Calu3 (cell line): ENCODE measurements around the gene VOPP1. TPM values are rescaled to one million over a fixed set of nuclear protein-coding genes. Genes with fewer than 3 reads are reported as not detected.

Experiments
- BruUV-seq: library from RNA; stranded (reverse); fragments of 400-500 nt; replicated peaks from 2 replicates; lab custom pipeline; 2021; lab: Mats Ljungman, UMichigan
- CTCF ChIA-PET: fragments of 300-600 bp; sonication (Branson Sonifier 250); formaldehyde crosslinking; loops from one replicate; lab custom pipeline; 2022; ENCODE audit warnings: antibody characterized with exemption; lab: Charles Lee
- DNase-seq: peaks from one replicate; pipeline ENCODE4 v3.0.0; 2022
- H3K27ac Mint-ChIP-seq: one replicate; pipeline ENCODE4 v1.8.0; 2022; ENCODE audit warnings: mixed read lengths; ENCODE audit not compliant: unreplicated experiment
- H3K27me3 Mint-ChIP-seq: one replicate; pipeline ENCODE4 v1.8.0; 2022; ENCODE audit warnings: mixed read lengths; ENCODE audit not compliant: unreplicated experiment
- H3K36me3 Mint-ChIP-seq: one replicate; pipeline ENCODE4 v1.8.0; 2022; ENCODE audit warnings: mild to moderate bottlenecking, moderate library complexity, mixed read lengths; ENCODE audit not compliant: insufficient read depth, unreplicated experiment
- H3K4me1 Mint-ChIP-seq: one replicate; pipeline ENCODE4 v1.8.0; 2022; ENCODE audit warnings: mild to moderate bottlenecking, low read depth, mixed read lengths; ENCODE audit not compliant: unreplicated experiment
- H3K4me3 Mint-ChIP-seq: one replicate; pipeline ENCODE4 v1.8.0; 2022; ENCODE audit warnings: mild to moderate bottlenecking, low read depth, moderate library complexity, mixed read lengths; ENCODE audit not compliant: unreplicated experiment
- H3K9me3 Mint-ChIP-seq: one replicate; pipeline ENCODE4 v1.8.0; 2022; ENCODE audit warnings: low read depth, mixed read lengths; ENCODE audit not compliant: unreplicated experiment
- intact Hi-C: fragments of 100-400 bp; cut with micrococcal nuclease; formaldehyde crosslinking; loops from one replicate; pipeline ENCODE4 v1.10.0; 2022; ENCODE audit not compliant: unreplicated experiment
- total RNA-seq: library from RNA; stranded (reverse); gene quantifications from 2 replicates; pipeline ENCODE4 v1.2.3, GENCODE V29; 2022
- TF ChIP-seq, protein P1 (sequence below): fragments of 200-600 bp; IDR thresholded peaks from one replicate; pipeline ENCODE4 v1.8.0; 2022; ENCODE audit warnings: antibody characterized with exemption; ENCODE audit not compliant: unreplicated experiment

The VOPP1 gene
- total RNA-seq, 1 experiment from 2014 or later, result 128 TPM

DNA sequence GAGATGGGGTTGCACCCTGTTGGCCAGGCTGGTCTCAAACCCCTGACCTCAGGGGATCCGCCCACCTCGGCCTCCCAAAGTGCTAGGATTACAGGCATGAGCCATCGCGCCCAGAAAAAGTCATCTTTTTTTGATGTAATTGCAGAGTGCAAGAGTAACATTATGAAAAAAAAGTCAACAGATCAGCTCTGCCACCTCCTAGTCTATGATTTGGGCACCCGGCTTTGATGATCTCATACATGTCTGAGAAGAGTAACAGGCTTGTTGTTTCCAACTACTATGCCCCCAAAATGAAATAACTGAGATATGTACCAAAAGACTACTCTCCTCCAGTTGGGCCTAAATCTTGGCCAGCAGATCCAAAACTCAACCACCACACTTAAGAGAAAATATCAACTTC lies 40.8 kb downstream of the VOPP1 start:
- TF ChIP-seq, protein P1, sequence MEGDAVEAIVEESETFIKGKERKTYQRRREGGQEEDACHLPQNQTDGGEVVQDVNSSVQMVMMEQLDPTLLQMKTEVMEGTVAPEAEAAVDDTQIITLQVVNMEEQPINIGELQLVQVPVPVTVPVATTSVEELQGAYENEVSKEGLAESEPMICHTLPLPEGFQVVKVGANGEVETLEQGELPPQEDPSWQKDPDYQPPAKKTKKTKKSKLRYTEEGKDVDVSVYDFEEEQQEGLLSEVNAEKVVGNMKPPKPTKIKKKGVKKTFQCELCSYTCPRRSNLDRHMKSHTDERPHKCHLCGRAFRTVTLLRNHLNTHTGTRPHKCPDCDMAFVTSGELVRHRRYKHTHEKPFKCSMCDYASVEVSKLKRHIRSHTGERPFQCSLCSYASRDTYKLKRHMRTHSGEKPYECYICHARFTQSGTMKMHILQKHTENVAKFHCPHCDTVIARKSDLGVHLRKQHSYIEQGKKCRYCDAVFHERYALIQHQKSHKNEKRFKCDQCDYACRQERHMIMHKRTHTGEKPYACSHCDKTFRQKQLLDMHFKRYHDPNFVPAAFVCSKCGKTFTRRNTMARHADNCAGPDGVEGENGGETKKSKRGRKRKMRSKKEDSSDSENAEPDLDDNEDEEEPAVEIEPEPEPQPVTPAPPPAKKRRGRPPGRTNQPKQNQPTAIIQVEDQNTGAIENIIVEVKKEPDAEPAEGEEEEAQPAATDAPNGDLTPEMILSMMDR, result no peak
- intact Hi-C loops, result no loop called here
- CTCF ChIA-PET, result interaction anchor here (1.8 kb wide), 1 partner anchor 34 kb away, joined by 4 read pairs; no protein-coding TSS in a partner anchor
- no peak for DNase-seq
- Mint-ChIP-seq H3K9me3 (no peaks in the 10 kb centered on the region), H3K27ac (no peak overlapping the region), H3K4me1 (peaks cover 36% of the 10 kb centered on the region), H3K36me3 (no peaks in the 10 kb centered on the region), H3K4me3 (no peak overlapping the region), H3K27me3 (no peaks in the 10 kb centered on the region)
- BruUV-seq, result no TSS peak

DNA sequence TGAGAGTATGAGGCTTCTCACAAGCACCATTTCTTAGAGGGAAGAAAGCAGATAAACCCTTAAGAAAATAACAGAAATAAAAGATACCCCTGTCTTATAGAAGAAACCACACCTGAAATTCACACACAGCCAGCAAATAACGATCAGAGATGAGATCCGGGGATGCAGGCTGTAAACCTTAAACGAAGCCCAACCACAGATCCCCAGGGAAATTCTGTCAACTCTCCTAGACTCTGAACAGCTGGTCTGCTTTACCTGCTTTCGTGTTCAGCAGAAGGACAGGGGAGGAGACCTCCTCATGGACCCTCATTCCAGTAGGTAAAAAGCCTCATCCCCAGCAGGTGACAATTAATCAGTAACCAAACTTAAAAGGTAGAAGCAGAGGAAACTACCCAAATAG lies 45.0 kb downstream of the VOPP1 start:
- H3K27me3 Mint-ChIP-seq, result no peaks in the 10 kb centered on the region
- intact Hi-C loops, result no loop called here
- CTCF ChIA-PET, result no interaction called here
- H3K36me3 Mint-ChIP-seq, result no peaks in the 10 kb centered on the region
- no peaks in the 10 kb centered on the region for H3K9me3 Mint-ChIP-seq
- BruUV-seq, result no TSS peak
- TF ChIP-seq, protein P1, result no peak
- no peak overlapping the region for H3K4me3 Mint-ChIP-seq
- peaks cover under 1% of the 10 kb centered on the region for H3K4me1 Mint-ChIP-seq
- no peak for DNase-seq
- H3K27ac Mint-ChIP-seq, result no peak overlapping the region

DNA sequence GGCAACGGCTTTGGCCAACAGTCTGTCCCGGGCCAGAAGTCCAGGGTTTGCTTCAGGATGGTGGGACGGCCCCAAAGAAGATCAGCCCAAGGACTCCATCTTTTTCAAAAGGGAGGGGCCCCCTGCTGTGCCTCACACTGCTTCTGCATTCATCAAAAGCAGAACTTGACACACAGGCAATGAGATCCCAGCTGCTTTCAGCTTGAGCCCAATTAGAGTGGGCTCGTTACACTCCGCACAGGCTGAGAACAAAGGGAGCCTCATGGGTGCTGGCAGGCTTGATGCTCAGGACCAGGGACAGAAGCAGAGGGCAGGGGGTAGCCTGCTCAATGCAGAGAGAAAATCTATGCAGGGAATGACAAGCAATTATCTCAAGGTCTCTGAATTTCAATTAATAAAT lies 45.5 kb downstream of the VOPP1 start:
- TF ChIP-seq, protein P1, result no peak
- Mint-ChIP-seq H3K4me3 (no peak overlapping the region), H3K36me3 (no peaks in the 10 kb centered on the region), H3K27me3 (no peaks in the 10 kb centered on the region), H3K9me3 (no peaks in the 10 kb centered on the region), H3K4me1 (no peaks in the 10 kb centered on the region), H3K27ac (no peak overlapping the region)
- CTCF ChIA-PET, result no interaction called here
- no peak for DNase-seq
- BruUV-seq, result no TSS peak
- intact Hi-C loops, result no loop called here

DNA sequence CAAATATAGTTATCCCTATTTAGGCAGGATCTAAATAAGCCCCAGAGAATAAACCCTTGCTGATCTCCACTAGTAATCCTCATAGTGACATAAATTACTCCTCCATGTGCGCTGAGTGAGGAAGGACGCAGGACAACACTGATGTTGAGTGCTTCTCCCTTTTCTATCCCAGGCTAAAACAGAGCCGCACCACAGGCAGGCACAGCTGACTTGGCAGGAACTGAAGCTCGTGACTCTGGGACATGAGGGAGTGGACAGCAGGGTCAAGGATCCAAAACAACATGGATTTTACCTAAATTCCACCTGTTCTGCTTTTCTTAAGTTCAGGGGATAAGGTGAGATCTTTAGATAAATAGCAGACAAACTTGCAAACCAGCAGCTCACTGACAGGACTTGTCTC lies 46.0 kb downstream of the VOPP1 start:
- H3K27ac Mint-ChIP-seq, result no peak overlapping the region
- H3K4me3 Mint-ChIP-seq, result no peak overlapping the region
- no peaks in the 10 kb centered on the region for H3K4me1 Mint-ChIP-seq
- H3K27me3 Mint-ChIP-seq, result no peaks in the 10 kb centered on the region
- DNase-seq, result no peak
- CTCF ChIA-PET, result no interaction called here
- intact Hi-C loops, result no loop called here
- TF ChIP-seq, protein P1, result no peak
- no peaks in the 10 kb centered on the region for H3K36me3 Mint-ChIP-seq
- no TSS peak for BruUV-seq
- no peaks in the 10 kb centered on the region for H3K9me3 Mint-ChIP-seq
